Right renal pelvis (tissue), 4 donors: ENCODE results near the gene HIVEP2. TPM values are rescaled to one million over a fixed set of nuclear protein-coding genes. Genes with fewer than 3 reads are reported as not detected.

Experiments
- DNase-seq, 4 donors: peaks; one replicate each; pipeline ENCODE4 v3.0.0-alpha.2; 2013; ENCODE audit warnings: low read depth in 4 of 4, low spot score in 3 of 4, missing footprints in 1 of 4
- polyA plus RNA-seq, 4 donors: library from polyadenylated mRNA; unstranded; fragments of 120-200 nt; gene quantifications; one replicate each; pipeline ENCODE4 v1.2.1, GENCODE V29; 2013; ENCODE audit not compliant: insufficient read length in 4 of 4

Gene HIVEP2
- polyA plus RNA-seq, 4 donors, result 12.7 to 13.9 (median 13.2) TPM

- DNase-seq, result no peak
Measured at GRCh38 chr6:142867988-142868812, 76.8 kb downstream of the HIVEP2 start.

- no peak for DNase-seq
Measured at GRCh38 chr6:142867355-142867801, 77.6 kb downstream of the HIVEP2 start.

GRCh38 chr6:142863981-142864380 is 81.0 kb downstream of the HIVEP2 start:
- DNase-seq, result no peak

GRCh38 chr6:142861711-142862110 is 83.3 kb downstream of the HIVEP2 start:
- DNase-seq, result no peak

- no peak for DNase-seq
Measured at GRCh38 chr6:142860498-142860897, 84.5 kb downstream of the HIVEP2 start.

GRCh38 chr6:142857796-142858555 is 87.0 kb downstream of the HIVEP2 start:
- DNase-seq, result no peak

- no peak for DNase-seq
Measured at GRCh38 chr6:142857233-142857761, 87.7 kb downstream of the HIVEP2 start.

GRCh38 chr6:142856624-142857232 is 88.2 kb downstream of the HIVEP2 start:
- no peak for DNase-seq

- no peak for DNase-seq
Measured at GRCh38 chr6:142855893-142856623, 88.9 kb downstream of the HIVEP2 start.

- no peak for DNase-seq
Measured at GRCh38 chr6:142854589-142855488, 90.1 kb downstream of the HIVEP2 start.

- no peak for DNase-seq
Measured at GRCh38 chr6:142853244-142854180, 91.5 kb downstream of the HIVEP2 start.

GRCh38 chr6:142851601-142852000 is 93.4 kb downstream of the HIVEP2 start:
- DNase-seq, result no peak

GRCh38 chr6:142850679-142851423 is 94.1 kb downstream of the HIVEP2 start:
- DNase-seq, result no peak

GRCh38 chr6:142848976-142849375 is 96.0 kb downstream of the HIVEP2 start:
- no peak for DNase-seq

- no peak for DNase-seq
Measured at GRCh38 chr6:142848156-142848555, 96.8 kb downstream of the HIVEP2 start.

- no peak for DNase-seq
Measured at GRCh38 chr6:142846883-142847287, 98.1 kb downstream of the HIVEP2 start.

GRCh38 chr6:142846459-142846831 is 98.5 kb downstream of the HIVEP2 start:
- DNase-seq, result no peak
